Effector memory CD8-positive, alpha-beta T cell (primary cell): ENCODE measurements around the gene SWSAP1.

Experiments used
- ATAC-seq: fragments of 150-1000 bp; cut with Tn5 transposase; replicated peaks from 2 replicates; pipeline ENCODE4 v1.10.0; 2021; ENCODE audit warnings: mild to moderate bottlenecking, moderate library complexity
- DNase-seq, 3 experiments: peaks; one replicate each; pipeline ENCODE4 v3.0.0; 2021
- H3K27ac Mint-ChIP-seq, 2 donors: one replicate each; pipeline ENCODE4 v1.8.0; 2022; ENCODE audit warnings: mild to moderate bottlenecking in 2 of 2, mixed read lengths in 2 of 2, moderate library complexity in 2 of 2
- H3K27me3 Mint-ChIP-seq, 2 donors: one replicate each; pipeline ENCODE4 v1.8.0; 2022; ENCODE audit warnings: mixed read lengths in 2 of 2
- H3K36me3 Mint-ChIP-seq: one replicate; pipeline ENCODE4 v1.8.0; 2022; ENCODE audit warnings: mild to moderate bottlenecking, moderate library complexity, mixed read lengths; ENCODE audit not compliant: insufficient read depth
- H3K4me1 Mint-ChIP-seq, 2 donors: one replicate each; pipeline ENCODE4 v1.8.0; 2022; ENCODE audit warnings: low read depth in 2 of 2, mixed read lengths in 2 of 2
- H3K4me3 Mint-ChIP-seq, 2 donors: one replicate each; pipeline ENCODE4 v1.8.0; 2022; ENCODE audit warnings: mild to moderate bottlenecking in 2 of 2, mixed read lengths in 2 of 2, moderate library complexity in 2 of 2
- H3K9me3 Mint-ChIP-seq, 2 donors: one replicate each; pipeline ENCODE4 v1.8.0; 2022; ENCODE audit warnings: mixed read lengths in 2 of 2

SWSAP1 gene

DNA sequence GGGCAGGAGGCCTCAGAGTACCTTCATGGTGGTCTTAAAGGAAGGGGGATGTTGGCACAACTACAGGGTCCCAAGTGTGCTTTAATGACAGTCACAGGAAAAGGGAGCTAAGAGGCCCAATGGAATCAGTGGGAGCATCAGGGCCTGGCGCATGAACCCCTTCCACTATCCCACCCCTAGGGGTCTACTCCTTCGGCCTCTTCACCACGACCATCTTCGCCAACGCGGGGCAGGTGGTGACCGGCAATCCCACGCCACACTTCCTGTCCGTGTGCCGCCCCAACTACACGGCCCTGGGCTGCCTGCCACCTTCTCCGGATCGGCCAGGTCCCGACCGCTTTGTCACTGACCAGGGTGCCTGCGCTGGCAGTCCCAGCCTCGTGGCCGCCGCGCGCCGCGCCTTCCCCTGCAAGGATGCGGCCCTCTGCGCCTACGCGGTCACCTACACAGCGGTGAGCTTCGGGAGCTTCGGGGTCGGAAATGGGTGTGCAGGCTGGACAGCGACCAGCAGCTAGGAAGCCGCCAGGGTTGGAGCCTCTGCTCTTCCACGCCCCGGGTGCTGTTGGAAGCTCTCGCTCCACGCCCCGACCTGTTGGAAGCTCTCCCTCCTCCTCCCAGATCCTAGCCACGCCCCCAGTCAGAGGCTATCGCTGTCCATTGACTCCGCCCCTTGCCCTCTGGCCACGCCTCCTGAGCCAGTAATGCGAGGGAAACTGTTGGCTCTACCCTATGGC is 13.3 kb upstream of the SWSAP1 start:
- H3K27ac Mint-ChIP-seq = peak overlapping the region in 1 of 2 donors; percentile 62
- H3K4me1 Mint-ChIP-seq = peaks cover 3 to 7% of the 10 kb centered on the region in 2 donors
- ATAC-seq (no peak), DNase-seq (no peak)
- no peaks in the 10 kb centered on the region for H3K9me3 Mint-ChIP-seq
- peaks cover 15% of the 10 kb centered on the region for H3K36me3 Mint-ChIP-seq
- no peak overlapping the region for H3K4me3 Mint-ChIP-seq
- H3K27me3 Mint-ChIP-seq = peaks cover 7 to 8% of the 10 kb centered on the region in 2 donors

DNA sequence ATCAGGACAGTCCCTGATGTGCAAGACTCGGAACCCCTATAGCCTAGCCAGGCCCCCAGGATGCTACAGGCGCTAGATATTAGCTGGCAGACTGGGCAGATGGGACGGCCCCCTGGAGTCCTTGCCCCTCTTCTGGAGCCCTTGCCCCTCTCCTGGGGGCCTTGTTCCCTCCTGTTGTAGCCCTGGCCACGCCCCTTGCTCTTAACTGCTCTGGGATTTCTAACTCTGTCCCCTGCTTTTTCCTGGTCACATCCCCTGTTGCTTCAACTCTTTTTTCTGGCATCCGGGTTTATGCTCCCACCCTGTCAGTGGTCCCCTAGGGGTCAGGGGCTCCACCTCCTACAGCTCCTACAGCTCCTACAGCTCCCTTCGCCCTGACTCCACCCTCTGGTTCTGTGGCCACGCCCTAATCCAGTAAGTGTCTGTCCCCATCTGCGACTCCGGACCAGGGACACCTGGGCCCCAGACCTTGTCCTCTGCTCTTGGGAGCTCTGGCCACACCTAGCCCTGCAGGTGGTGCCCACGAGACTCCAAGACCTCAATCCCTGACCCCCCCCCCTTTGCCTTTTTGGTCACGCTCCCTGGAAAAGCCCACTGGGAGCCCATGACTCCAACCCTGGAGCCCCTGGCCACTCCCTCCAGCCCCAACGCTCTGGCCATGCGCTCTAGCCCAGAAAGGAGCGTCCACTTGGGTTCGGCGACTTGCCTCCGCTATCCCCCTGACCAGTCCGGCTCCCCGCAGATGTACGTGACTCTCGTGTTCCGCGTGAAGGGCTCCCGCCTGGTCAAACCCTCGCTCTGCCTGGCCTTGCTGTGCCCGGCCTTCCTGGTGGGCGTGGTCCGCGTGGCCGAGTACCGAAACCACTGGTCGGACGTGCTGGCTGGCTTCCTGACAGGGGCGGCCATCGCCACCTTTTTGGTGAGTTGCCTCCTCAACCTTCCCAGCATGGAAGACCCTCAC is 12.4 kb upstream of the SWSAP1 start:
- Mint-ChIP-seq H3K9me3 (no peaks in the 10 kb centered on the region), H3K4me1 (peaks cover 2 to 4% of the 10 kb centered on the region in 2 donors), H3K36me3 (peaks cover 15% of the 10 kb centered on the region), H3K27ac (peak overlapping the region in 1 of 2 donors; percentile 62), H3K4me3 (no peak overlapping the region), H3K27me3 (no peaks in the 10 kb centered on the region)
- DNase-seq (no peak), ATAC-seq (no peak)

DNA sequence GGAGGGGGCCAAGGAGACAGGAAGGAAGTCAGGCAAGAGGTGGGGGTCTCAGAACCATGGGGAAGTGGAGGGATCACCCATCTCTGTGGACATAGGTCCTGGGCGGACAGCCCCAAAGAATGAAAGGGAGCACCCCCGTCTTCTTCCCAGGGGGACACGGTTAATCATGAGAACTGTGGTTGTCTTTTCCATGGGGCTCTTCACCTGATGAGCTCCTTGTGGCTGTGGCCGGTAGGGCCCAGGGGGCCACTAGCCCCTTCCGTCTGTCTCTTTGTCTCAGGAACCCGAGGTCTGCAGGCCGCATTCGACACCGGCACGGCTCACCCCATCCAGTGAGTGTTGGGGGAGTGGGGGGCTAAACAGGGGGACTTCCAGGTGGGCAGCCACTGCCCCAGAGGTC is 10.6 kb upstream of the SWSAP1 start:
- ATAC-seq (no peak), DNase-seq (no peak)
- H3K9me3 Mint-ChIP-seq = no peaks in the 10 kb centered on the region
- H3K27ac Mint-ChIP-seq = no peak overlapping the region
- H3K27me3 Mint-ChIP-seq = no peaks in the 10 kb centered on the region
- peaks cover 12% of the 10 kb centered on the region for H3K36me3 Mint-ChIP-seq
- H3K4me1 Mint-ChIP-seq = peaks cover 2 to 4% of the 10 kb centered on the region in 2 donors
- no peak overlapping the region for H3K4me3 Mint-ChIP-seq

DNA sequence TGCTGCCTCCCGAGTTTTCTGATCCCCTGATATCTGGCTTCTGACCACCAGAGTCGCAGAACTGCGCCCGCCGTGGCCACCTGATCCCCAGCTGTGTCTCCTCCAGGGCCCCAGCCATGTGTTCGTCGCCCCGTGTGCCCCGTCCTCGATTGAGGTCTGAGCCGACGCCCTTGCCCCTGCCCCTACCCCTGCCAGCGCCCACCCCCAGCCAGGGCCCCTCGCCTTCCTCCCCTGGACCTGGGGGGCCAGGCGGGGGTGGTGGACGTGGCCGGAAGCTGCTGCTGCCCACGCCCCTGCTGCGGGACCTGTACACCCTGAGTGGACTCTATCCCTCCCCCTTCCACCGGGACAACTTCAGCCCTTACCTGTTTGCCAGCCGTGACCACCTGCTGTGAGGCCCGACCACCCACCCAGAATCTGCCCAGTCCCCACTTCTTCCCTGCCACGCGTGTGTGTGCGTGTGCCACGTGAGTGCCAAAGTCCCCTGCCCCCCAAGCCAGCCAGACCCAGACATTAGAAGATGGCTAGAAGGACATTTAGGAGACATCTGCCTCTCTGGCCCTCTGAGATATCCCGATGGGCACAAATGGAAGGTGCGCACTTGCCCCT is 10.1 kb upstream of the SWSAP1 start:
- no peak overlapping the region for H3K27ac Mint-ChIP-seq
- peaks cover 2 to 4% of the 10 kb centered on the region in 2 donors for H3K4me1 Mint-ChIP-seq
- peaks cover 14% of the 10 kb centered on the region for H3K36me3 Mint-ChIP-seq
- H3K27me3 Mint-ChIP-seq = no peaks in the 10 kb centered on the region
- no peaks in the 10 kb centered on the region for H3K9me3 Mint-ChIP-seq
- H3K4me3 Mint-ChIP-seq = no peak overlapping the region
- no peak for ATAC-seq
- DNase-seq = no peak

DNA sequence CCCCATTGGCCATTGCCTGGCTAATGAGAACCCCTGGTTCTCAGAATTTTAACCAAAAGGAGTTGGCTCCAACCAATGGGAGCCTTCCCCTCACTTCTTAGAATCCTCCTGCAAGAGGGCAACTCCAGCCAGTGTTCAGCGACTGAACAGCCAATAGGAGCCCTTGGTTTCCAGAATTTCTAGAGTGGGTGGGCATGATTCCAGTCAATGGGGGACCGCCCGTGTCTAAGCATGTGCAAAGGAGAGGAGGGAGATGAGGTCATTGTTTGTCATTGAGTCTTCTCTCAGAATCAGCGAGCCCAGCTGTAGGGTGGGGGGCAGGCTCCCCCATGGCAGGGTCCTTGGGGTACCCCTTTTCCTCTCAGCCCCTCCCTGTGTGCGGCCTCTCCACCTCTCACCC is 9.5 kb upstream of the SWSAP1 start:
- H3K36me3 Mint-ChIP-seq = peaks cover 16% of the 10 kb centered on the region
- ATAC-seq (no peak), DNase-seq (no peak)
- no peaks in the 10 kb centered on the region for H3K27me3 Mint-ChIP-seq
- H3K4me1 Mint-ChIP-seq = peaks cover 2 to 4% of the 10 kb centered on the region in 2 donors
- no peak overlapping the region for H3K27ac Mint-ChIP-seq
- H3K4me3 Mint-ChIP-seq = no peak overlapping the region
- H3K9me3 Mint-ChIP-seq = no peaks in the 10 kb centered on the region

DNA sequence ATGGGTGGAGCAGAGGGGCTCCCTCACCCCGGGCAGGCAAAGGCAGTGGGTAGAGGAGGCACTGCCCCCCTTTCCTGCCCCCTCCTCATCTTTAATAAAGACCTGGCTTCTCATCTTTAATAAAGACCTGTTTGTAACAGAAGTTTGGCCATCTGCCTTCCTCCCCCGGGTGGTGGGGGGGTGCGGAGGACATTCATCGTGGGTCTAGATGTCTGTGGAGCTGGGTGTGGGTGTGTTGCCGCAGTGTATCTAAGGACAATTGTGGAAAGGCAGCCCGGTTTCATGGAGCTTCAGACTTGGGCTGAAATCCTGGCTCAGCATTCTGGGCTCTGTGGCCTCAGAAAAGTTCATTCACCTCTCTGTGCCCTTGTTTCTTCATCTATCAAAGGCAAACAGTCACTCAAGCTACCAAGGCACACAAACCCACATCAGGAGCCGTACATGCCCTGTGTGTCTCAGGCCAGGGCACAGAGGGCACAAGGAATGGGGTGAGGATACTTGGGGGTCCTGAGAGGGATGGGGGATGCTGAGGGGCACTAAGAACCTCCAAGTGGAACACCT is 8.8 kb upstream of the SWSAP1 start:
- DNase-seq = no peak
- no peak overlapping the region for H3K27ac Mint-ChIP-seq

DNA sequence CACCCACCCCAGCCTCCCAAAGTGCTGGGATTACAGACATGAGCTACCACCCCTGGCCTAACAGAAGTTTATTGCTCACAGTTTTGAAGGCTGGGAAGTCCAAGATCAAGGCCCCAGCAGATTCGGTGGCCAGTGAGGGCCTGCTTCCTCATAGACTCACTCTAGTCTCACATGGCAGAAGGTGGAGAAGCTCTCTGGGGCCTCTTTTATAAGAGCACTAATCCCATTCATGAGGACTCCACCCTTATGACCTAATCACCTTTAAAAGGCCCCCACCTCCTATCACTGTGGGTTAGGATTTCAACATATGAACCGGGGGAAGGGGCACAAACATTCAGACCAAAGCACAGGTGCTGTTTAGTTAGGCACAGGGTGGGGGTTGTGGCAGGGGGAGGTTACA is 6.9 kb upstream of the SWSAP1 start:
- peaks cover 0 to 4% of the 10 kb centered on the region in 2 donors for H3K4me1 Mint-ChIP-seq
- H3K36me3 Mint-ChIP-seq = peaks cover 10% of the 10 kb centered on the region
- no peak overlapping the region for H3K4me3 Mint-ChIP-seq
- no peak overlapping the region for H3K27ac Mint-ChIP-seq
- H3K27me3 Mint-ChIP-seq = no peaks in the 10 kb centered on the region
- no peaks in the 10 kb centered on the region for H3K9me3 Mint-ChIP-seq
- ATAC-seq (no peak), DNase-seq (no peak)

More for the DNA sequence above, 8.8 kb upstream of the SWSAP1 start:
- Mint-ChIP-seq H3K4me3 (no peak overlapping the region), H3K27me3 (no peaks in the 10 kb centered on the region), H3K36me3 (peaks cover 13% of the 10 kb centered on the region), H3K4me1 (peaks cover 2 to 4% of the 10 kb centered on the region in 2 donors), H3K9me3 (no peaks in the 10 kb centered on the region)
- no peak for ATAC-seq

DNA sequence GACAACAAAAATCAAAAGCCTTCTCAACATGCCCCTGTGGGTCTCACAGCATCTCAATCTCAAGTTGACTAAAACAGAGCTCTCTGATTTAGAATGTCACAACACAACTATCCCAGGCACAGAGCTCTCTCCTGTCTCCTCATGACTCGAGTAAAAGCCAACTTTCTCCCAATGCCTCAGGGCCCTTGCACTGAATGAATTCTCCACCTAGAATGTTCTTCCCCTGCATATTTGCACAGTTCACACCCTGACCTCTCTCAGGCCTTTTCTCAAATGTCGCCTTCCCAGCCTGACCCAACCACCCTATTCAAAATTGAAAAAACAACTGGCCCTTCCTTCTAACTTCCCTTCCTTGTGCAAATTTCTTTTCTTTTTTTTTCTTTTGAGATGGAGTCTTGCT is 3.7 kb upstream of the SWSAP1 start:
- Mint-ChIP-seq H3K36me3 (peaks cover 6% of the 10 kb centered on the region), H3K4me1 (peaks cover 3 to 8% of the 10 kb centered on the region in 2 donors), H3K27ac (no peak overlapping the region), H3K9me3 (no peaks in the 10 kb centered on the region), H3K4me3 (no peak overlapping the region), H3K27me3 (no peaks in the 10 kb centered on the region)
- DNase-seq = no peak
- ATAC-seq = no peak

DNA sequence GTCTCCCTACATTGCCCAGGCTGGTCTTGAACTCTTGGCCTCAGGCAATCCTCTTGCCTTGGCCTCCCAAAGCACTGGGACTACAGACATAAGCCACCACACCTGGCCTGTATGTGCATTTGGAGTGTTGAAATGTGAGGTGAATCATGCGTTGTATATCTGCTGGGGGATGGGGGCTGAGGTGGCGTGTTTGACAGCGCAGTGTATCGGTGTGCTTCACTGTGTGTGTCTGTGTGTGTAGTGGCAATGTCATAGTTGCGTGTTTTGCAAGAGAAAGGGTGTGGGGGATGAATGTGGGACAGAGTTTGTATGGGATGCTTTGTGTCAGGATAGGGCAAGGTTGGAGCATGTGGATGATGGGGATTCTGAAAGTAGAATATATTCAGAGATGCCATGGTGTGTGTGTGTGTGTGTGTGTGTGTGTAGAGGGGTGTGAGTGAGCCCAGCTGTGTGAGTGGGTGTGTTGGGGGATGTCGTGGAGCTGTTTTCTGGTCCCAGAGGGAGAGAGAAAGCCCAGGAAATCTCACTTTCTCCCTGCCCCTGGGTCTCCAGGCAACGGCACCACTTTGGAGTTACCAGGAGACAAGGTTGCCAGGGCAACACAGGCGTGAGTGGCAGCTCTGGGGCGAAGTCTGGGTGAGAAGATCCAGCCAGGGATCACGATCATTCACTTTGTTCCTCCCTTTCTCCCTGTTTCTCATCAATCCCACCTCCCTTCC is 1.1 kb upstream of the SWSAP1 start:
- no peak for ATAC-seq
- H3K27ac Mint-ChIP-seq = no peak overlapping the region

DNA sequence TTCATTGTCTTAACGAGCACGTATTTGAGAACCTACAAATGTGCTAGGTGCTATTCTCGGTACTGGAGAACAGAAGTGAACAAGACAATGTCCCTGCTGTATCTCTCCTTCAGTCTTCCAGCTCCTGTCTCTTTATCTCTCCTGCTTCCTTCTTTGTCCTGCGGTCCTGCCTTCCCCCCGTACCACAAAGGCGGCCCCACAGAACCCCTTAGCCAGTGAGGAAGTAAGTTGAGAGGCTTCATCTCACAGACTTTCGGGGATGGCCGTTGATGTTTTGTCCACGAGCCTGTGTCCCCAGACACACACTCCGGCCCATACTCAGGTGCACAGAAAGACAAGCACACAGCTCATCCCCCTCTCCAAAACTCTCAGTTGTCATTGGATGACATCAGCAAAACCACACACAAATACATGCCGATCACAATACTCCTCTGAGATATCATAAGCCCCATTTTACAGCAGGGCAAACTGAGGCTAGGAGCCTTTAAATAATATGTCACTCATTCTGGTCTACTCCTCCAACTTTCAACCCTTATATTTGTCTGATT is 507 bp upstream of the SWSAP1 start:
- H3K36me3 Mint-ChIP-seq = peaks cover 6% of the 10 kb centered on the region
- peaks cover 13 to 17% of the 10 kb centered on the region in 2 donors for H3K4me1 Mint-ChIP-seq
- no peak for ATAC-seq
- H3K4me3 Mint-ChIP-seq = no peak overlapping the region
- H3K9me3 Mint-ChIP-seq = no peaks in the 10 kb centered on the region
- no peak overlapping the region for H3K27ac Mint-ChIP-seq
- no peak for DNase-seq
- H3K27me3 Mint-ChIP-seq = no peaks in the 10 kb centered on the region

More for the DNA sequence above, 1.1 kb upstream of the SWSAP1 start:
- no peaks in the 10 kb centered on the region for H3K9me3 Mint-ChIP-seq
- no peak for DNase-seq
- H3K27me3 Mint-ChIP-seq = no peaks in the 10 kb centered on the region
- peaks cover 6% of the 10 kb centered on the region for H3K36me3 Mint-ChIP-seq
- H3K4me3 Mint-ChIP-seq = peak overlapping the region in 1 of 2 donors; percentile 0
- peaks cover 13 to 17% of the 10 kb centered on the region in 2 donors for H3K4me1 Mint-ChIP-seq

DNA sequence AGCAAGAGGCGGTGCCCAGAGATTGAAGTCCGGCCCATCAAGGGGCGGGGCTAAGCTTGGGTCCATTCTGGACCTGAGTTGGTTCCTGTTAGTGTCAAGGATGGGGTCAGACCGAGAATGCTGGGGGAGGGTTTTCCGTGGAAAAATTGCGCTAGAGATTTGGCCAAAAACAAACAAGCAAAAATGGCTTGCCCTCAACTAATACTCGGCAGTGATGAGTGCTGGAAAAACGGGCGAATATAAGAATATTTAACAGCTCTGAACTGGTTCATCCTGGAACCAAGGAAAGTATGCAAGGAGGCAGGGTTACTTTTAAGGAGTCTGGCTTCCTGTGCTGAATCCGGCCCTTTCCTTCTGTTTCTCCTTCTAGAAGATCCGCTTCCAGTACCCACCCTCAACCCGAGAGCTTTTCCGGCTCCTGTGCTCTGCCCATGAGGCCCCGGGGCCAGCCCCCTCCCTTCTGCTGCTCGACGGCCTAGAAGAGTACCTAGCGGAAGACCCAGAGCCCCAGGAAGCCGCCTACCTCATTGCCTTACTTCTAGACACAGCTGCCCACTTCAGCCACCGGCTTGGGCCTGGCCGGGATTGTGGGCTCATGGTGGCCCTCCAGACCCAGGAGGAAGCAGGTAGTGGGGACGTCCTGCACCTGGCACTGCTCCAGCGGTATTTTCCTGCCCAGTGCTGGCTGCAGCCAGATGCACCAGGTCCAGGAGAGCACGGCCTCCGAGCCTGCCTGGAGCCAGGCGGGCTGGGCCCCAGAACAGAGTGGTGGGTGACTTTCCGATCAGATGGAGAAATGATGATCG is 880 bp downstream of the SWSAP1 start:
- Mint-ChIP-seq H3K4me1 (peaks cover 19 to 21% of the 10 kb centered on the region in 2 donors), H3K36me3 (peaks cover 3% of the 10 kb centered on the region), H3K4me3 (no peak overlapping the region), H3K27ac (no peak overlapping the region), H3K27me3 (no peaks in the 10 kb centered on the region), H3K9me3 (no peaks in the 10 kb centered on the region)
- DNase-seq (peak; percentile 63 to 71 (median 69)), ATAC-seq (peak; percentile 51)

DNA sequence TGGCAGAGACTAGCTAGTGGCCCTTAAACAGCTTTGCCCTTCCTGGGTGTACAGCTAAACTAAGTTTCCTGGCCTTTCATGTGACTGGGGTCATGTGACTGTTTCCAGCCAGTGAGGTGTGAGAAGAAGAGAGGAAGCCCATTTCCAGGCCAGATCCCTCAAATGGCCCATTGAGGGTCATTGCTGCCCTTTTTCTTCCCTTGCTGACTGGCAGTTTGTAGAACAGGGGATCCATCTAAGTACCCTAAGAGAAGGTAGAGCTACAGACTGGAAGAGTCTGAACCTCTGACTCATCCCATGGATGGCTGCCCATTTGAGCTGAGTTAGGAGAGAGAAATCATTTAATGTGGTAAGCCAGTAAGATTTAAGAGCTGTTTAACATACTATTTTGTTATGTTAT is 2.8 kb downstream of the SWSAP1 start:
- Mint-ChIP-seq H3K4me1 (peaks cover 29 to 34% of the 10 kb centered on the region in 2 donors), H3K9me3 (no peaks in the 10 kb centered on the region), H3K36me3 (peaks cover 12% of the 10 kb centered on the region), H3K27me3 (peaks cover 0 to 8% of the 10 kb centered on the region in 2 donors), H3K4me3 (no peak overlapping the region), H3K27ac (peak overlapping the region; percentile 18 to 29)
- DNase-seq (no peak), ATAC-seq (no peak)
